ENCODE data around the gene HOXD10. TPM values are rescaled to one million over a fixed set of nuclear protein-coding genes. Genes with fewer than 3 reads are reported as not detected.

The HOXD10 gene
- total RNA-seq, 1 donor from 2014 or later: not detected

DNA sequence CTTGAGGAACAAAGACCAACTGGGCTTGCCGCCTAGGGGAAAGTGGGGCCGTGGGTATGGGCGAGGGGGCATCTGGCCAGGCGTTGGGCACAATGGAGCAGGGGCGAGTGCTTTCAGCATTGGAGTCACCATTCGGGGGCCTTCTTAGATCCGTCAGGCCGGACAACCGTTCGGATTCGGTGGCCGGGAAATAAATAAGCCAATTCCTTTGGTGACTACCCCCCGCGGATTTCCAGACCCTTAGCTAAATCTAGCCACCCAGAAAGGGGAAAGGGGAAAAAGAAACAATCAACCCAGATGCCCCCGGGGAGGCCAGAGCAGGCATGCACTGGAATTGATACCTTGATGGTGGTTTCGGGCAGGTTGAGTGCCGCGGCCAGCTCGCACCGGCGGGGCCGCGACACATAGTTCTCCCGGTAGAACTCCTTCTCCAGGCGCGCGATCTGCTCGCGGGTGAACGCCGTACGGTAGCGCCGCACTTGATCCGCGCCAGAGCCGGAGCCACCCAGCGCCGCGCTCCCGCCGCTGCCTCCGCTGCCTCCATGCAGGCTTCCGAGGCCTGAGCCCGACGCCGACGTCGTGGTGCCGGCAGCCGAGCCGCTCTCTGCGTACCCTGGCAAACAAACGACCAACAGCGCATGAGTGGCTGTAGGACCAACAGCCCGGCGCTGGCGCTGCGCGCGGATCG, 34.6 kb upstream of the HOXD10 start:
- Histone ChIP-seq H3K27ac (no peak overlapping the region), H3K9me3 (no peaks in the 10 kb centered on the region), H3K4me1 (peaks cover 13% of the 10 kb centered on the region), H3K36me3 (no peaks in the 10 kb centered on the region), H3K27me3 (ENCODE audit: low read depth) (peaks cover 97% of the 10 kb centered on the region), H3K4me3 (no peak overlapping the region)
- TF ChIP-seq, protein P1, sequence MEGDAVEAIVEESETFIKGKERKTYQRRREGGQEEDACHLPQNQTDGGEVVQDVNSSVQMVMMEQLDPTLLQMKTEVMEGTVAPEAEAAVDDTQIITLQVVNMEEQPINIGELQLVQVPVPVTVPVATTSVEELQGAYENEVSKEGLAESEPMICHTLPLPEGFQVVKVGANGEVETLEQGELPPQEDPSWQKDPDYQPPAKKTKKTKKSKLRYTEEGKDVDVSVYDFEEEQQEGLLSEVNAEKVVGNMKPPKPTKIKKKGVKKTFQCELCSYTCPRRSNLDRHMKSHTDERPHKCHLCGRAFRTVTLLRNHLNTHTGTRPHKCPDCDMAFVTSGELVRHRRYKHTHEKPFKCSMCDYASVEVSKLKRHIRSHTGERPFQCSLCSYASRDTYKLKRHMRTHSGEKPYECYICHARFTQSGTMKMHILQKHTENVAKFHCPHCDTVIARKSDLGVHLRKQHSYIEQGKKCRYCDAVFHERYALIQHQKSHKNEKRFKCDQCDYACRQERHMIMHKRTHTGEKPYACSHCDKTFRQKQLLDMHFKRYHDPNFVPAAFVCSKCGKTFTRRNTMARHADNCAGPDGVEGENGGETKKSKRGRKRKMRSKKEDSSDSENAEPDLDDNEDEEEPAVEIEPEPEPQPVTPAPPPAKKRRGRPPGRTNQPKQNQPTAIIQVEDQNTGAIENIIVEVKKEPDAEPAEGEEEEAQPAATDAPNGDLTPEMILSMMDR (IDR thresholded peaks at IDR 0.05): no peak
- intact Hi-C loops (cut with DNase I): no loop called here
- DNase-seq (no peak), ATAC-seq (no peak)

DNA sequence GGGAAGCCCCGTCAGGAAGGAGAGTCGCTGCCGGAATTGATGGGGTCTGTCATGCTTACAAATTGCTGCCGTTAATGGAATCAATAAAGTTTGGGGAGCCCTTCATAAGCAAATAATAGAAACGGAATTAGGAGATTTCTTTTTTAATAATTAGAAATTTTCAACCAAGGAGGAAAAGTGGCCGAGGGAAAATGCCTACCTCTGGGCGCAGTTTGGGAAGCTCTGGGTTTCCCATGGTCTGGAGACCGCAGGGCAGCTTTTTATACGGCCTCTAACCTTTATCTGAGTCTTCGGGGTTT, 34.1 kb upstream of the HOXD10 start:
- no peak overlapping the region for H3K4me3 ChIP-seq
- peaks cover 97% of the 10 kb centered on the region for H3K27me3 ChIP-seq (ENCODE audit: low read depth)
- TF ChIP-seq, protein P1 (IDR thresholded peaks at IDR 0.05): no peak
- no peak for DNase-seq
- no peak for ATAC-seq
- H3K4me1 ChIP-seq: peaks cover 13% of the 10 kb centered on the region
- H3K9me3 ChIP-seq: no peaks in the 10 kb centered on the region
- no peak overlapping the region for H3K27ac ChIP-seq
- intact Hi-C loops (cut with DNase I): no loop called here
- no peaks in the 10 kb centered on the region for H3K36me3 ChIP-seq

- Histone ChIP-seq H3K36me3 (no peaks in the 10 kb centered on the region), H3K4me3 (no peak overlapping the region), H3K9me3 (no peaks in the 10 kb centered on the region), H3K27me3 (ENCODE audit: low read depth) (peaks cover 97% of the 10 kb centered on the region), H3K27ac (no peak overlapping the region), H3K4me1 (peaks cover 19% of the 10 kb centered on the region)
- no peak for DNase-seq
- intact Hi-C loops (cut with DNase I): no loop called here
- no peak for ATAC-seq
- TF ChIP-seq, protein P1 (IDR thresholded peaks at IDR 0.05): no peak
Observed at GRCh38 chr2:176082824-176083751, 33.5 kb upstream of the HOXD10 start.

- peaks cover 97% of the 10 kb centered on the region for H3K27me3 ChIP-seq (ENCODE audit: low read depth)
- no peak within 1 kb of the TSS for H3K27ac ChIP-seq
- intact Hi-C loops (cut with DNase I): no loop called here
- ATAC-seq (no peak), DNase-seq (no peak)
- TF ChIP-seq, protein P1 (IDR thresholded peaks at IDR 0.05): no peak
- peaks cover 25% of the 10 kb centered on the region for H3K4me1 ChIP-seq
- no peak within 1 kb of the TSS for H3K4me3 ChIP-seq
- H3K9me3 ChIP-seq: no peaks in the 10 kb centered on the region
- H3K36me3 ChIP-seq: no peaks in the 10 kb centered on the region
Observed at GRCh38 chr2:176083796-176084261, 32.7 kb upstream of the HOXD10 start, which contains the start of gene EVX2. Gene EVX2, minus strand, starts transcription at chr2:176083962. Its CDS starts 186 bp downstream, at chr2:176083776.

GRCh38 chr2:176084611-176085119, 31.9 kb upstream of the HOXD10 start:
- TF ChIP-seq, protein P1 (IDR thresholded peaks at IDR 0.05): no peak
- no peak for DNase-seq
- intact Hi-C loops (cut with DNase I): no loop called here

More at GRCh38 chr2:176084611-176085119, 31.9 kb upstream of the HOXD10 start:
- Histone ChIP-seq H3K27me3 (ENCODE audit: low read depth) (peaks cover 97% of the 10 kb centered on the region), H3K27ac (no peak overlapping the region), H3K9me3 (no peaks in the 10 kb centered on the region), H3K4me3 (no peak overlapping the region), H3K36me3 (no peaks in the 10 kb centered on the region), H3K4me1 (peaks cover 21% of the 10 kb centered on the region)
- ATAC-seq: no peak

Measured in lower lobe of right lung (tissue), 2 donors.